GM18498 (cell line): ENCODE measurements around the gene ZNF12.
"Not testable (repeated sequence)": the region's sequence is repeated elsewhere in the genome, so short reads cannot be mapped to it uniquely, and the experiment has no call there.

Source experiments
- ATAC-seq: cut with Tn5 transposase; IDR thresholded peaks from one replicate; pipeline ENCODE4 v1.9.1; 2021; ENCODE audit warnings: mild to moderate bottlenecking, moderate library complexity; ENCODE audit not compliant: unreplicated experiment

The ZNF12 gene

DNA sequence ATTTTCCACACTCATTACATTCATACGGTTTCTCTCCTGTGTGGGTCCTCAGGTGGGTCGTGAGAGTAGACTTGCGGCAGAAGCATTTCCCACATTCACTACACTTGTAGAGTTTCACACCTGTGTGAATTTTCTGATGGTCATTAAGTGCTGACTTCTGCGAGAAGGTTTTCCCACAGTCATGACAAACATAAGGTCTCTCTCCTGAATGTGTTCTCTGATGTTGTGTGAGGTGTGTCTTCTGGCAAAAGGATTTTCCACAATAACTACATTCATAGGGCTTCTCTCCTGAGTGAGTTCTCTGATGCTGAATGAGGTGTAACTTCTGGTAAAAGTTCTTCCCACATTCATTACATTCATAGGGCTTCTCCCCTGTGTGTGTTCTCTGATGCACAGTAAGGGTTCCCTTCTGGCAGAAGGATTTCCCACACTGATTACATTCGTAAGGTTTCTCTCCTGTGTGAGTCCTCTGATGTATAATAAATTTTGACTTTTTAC is 15.1 kb downstream of the ZNF12 start:
- no peak for ATAC-seq

DNA sequence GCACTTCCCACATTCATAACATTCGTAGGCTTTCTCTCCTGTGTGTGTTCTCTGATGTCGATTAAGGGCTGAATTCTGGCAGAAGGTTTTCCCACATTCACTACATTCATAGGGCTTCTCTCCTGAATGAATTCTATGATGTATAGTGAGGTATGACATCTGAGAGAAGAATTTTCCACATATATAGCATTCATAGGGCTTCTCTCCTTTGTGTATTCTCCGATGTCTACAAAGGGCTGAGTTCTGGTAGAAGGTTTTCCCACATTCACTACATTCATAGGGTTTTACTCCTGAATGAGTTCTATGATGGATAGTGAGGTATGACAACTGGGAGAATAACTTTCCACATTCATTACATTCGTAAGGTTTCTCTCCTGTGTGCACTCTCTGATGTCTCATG is 15.6 kb downstream of the ZNF12 start:
- ATAC-seq = no peak

DNA sequence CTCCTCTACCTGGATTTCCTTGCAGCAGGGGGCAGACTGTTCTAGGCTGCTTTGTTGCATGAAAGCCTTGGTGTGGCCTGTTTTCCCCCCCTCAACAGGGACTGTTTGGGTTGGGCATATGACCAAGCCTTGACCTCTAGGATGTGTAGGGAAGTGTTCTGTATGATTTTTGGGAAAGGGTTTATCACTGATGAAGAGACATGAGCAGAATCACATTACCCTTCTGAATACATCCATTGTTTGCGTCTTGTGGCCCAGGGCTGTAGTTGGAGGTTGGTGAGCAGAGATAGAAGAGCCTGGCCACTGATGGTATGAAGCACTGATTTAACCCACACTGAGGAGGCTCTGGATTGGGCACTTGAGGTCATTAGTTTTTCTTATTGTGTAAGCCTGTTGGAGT is 26.6 kb downstream of the ZNF12 start:
- no peak for ATAC-seq

DNA sequence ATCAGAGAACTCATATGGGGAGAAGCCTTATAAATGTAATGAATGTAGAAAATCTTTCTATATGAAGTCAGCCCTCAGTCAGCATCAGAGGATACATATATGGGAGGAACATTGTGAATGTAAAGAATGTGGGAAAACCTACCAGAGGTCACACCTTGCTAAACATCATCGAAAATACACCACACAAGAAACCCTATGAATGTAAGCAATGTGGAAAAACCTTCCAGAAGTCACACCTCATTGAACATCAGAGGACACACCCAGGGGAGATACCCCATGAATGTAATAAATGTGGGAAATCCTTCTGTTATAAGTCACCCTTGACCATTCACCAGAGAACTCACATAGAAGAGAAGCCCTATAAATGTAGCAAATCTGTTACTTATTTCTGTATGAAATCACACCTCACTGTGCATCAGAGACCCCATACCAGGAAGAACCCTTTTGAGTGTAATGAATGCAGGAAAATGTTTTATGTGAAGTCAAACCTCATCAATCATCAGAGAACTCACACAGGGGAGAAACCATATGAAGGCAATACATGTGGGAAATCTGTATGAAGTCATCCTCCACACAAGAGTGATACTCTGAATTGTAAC is 30.8 kb downstream of the ZNF12 start:
- no peak for ATAC-seq

- not testable (repeated sequence) for ATAC-seq
Observed at GRCh38 chr7:6670851-6671250, 35.9 kb downstream of the ZNF12 start.

- no peak for ATAC-seq
Observed at GRCh38 chr7:6658618-6659345, 48.0 kb downstream of the ZNF12 start.

- ATAC-seq = no peak
Observed at GRCh38 chr7:6656413-6656812, 50.3 kb downstream of the ZNF12 start.

DNA sequence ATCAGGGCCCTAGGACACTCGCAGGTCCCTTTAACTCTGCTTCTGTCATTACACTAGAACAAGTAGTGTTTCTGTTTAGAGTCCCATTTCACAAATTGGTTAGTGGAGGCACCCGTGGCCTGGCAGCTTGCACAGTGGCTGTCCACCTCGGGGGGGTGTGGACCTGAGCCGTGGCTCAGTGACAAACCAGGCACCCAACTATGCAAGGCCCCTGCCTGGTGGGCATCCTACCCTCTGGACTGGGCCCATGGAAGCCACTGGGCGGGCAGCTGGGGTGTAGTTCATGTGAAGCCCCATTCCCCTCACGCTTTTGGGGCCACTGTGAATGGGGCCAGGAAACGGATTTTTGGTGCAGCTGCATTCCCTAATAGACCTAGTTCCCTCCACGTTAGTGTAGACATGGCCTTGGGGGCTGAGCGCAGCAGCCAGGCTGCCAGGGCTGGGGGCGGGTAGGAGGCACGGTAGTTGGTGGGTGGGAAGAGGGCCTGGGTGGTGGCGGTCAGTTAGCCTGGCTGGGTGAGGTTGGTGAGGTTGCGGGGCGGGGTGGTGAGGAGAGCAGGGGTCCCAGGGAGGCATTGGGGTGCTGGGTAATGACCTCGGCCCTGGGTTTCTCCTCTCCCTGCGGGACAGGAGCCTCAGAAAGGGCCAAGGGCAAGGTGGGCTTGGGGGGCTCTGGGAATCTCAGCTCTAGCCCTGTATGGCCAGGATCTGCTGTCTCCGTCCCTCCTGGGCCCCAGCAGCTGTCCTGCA is 50.9 kb downstream of the ZNF12 start:
- no peak for ATAC-seq

GRCh38 chr7:6654842-6655610 is 51.7 kb downstream of the ZNF12 start:
- no peak for ATAC-seq

- no peak for ATAC-seq
Observed at GRCh38 chr7:6654113-6654841, 52.5 kb downstream of the ZNF12 start.

- ATAC-seq = no peak
Observed at GRCh38 chr7:6653071-6654003, 53.4 kb downstream of the ZNF12 start.

- no peak for ATAC-seq
Observed at GRCh38 chr7:6652446-6653011, 54.2 kb downstream of the ZNF12 start.

DNA sequence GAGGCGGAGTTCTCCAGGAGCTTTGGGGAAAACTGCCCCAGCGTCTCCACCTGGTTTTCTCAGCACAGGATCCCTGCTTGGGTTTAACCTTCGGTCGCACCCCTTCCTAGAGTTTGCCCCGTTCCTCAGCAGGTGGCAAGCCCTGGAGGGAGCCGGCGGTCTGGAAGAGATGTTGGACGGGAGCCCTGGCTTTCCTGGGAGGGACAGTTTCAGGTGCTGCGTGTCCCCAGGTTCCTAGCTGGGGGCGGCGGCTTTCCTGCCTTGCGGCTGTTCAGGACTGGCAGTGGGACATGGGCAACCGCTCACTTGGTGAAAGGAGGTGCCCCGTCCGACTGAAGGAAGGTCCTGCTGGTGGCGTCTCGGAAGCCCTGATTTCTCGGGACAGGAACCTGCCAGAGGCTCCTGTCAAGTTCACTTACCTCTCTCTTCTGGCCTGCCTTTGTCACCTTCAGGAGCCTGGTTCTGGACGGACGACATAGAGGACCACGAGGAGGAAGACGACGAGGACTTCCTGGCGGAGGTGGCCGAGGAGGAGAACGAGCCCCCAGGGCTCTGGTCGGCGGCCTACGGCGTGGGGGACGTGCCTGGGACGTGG is 54.8 kb downstream of the ZNF12 start:
- ATAC-seq = no peak

- no peak for ATAC-seq
Observed at GRCh38 chr7:6650521-6651011, 56.2 kb downstream of the ZNF12 start.

GRCh38 chr7:6650086-6650485 is 56.7 kb downstream of the ZNF12 start:
- no peak for ATAC-seq

DNA sequence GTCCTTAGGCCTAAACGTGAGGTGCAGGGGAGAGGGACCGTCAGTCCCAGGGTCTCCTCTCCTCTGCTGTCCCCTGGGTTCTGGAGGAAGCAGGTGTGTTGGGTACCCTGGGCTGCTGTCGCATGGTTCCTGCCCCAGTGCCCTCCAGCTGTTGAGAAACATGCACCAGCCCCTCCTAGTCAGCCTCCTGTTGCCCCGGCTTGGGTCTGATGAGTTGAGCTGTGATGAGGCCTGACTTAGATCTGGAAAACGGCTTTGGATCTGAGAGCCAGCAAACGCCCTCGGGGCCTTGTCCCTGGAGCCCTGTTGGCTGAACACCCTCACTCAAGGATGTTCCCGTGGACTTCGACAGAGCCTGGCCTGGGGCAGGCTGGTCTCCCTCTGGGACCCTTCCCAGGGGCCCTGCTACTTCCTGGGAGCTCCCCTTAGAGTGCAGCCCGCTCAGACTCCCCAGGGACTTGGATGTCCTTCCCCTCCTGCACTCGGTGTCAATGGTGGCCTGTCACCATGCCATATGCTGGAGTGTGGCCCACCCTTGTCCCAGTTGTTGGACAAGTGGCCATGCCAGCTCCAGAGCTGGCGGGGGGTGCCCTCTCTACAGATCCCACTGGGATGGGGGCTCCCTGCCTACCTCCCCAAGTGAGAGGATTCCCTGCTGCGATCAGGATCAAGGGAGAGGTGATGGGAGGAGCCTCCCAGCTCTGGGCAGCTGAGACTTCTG is 57.3 kb downstream of the ZNF12 start:
- ATAC-seq = no peak

- no peak for ATAC-seq
Observed at GRCh38 chr7:6648815-6649104, 58.0 kb downstream of the ZNF12 start.
